Peyer's patch (tissue), 4 donors: ENCODE results near the gene SASH1. TPM values are rescaled to one million over a fixed set of nuclear protein-coding genes. Genes with fewer than 3 reads are reported as not detected.

ENCODE experiments used
- DNase-seq, 3 donors: peaks; one replicate each; pipeline ENCODE4 v3.0.0-alpha.2; 2017 to 2019
- H3K27ac ChIP-seq, 4 donors: fragments of 200-600 bp; sonication (generic); one replicate each; pipeline ENCODE4 v1.5.1; 2016 to 2019
- H3K27me3 ChIP-seq, 2 donors: fragments of 200-600 bp; sonication (generic); one replicate each; pipeline ENCODE4 v1.5.1; 2019
- H3K36me3 ChIP-seq, 3 donors: fragments of 200-600 bp; sonication (generic); one replicate each; pipeline ENCODE4 v1.5.1; 2016 to 2019
- H3K4me1 ChIP-seq, 4 donors: fragments of 200-600 bp; sonication (generic); one replicate each; pipeline ENCODE4 v1.5.1; 2016 to 2019
- H3K4me3 ChIP-seq, 4 donors: fragments of 200-600 bp; sonication (generic); 1 replicate in 3 of 4; 2 replicates in 1 of 4; pipeline ENCODE4 v1.5.1; 2016 to 2019; ENCODE audit warnings: mild to moderate bottlenecking in 1 of 4
- H3K9me3 ChIP-seq, 4 donors: fragments of 200-600 bp; sonication (generic); one replicate each; pipeline ENCODE4 v1.5.1; 2016 to 2019; ENCODE audit warnings: mild to moderate bottlenecking in 1 of 4
- CTCF ChIP-seq, 6 experiments: fragments of 450-650 bp in 4 of 6; fragments of 200-600 bp in 2 of 6; sonication (generic) in 1 of 6; IDR thresholded peaks; one replicate each; pipeline ENCODE4 v1.5.1; 2017 to 2019; ENCODE audit warnings: antibody characterized with exemption in 6 of 6, mild to moderate bottlenecking in 3 of 6, moderate library complexity in 1 of 6
- POLR2A ChIP-seq, 2 donors: fragments of 450-650 bp; IDR thresholded peaks; one replicate each; pipeline ENCODE4 v1.5.1; 2017; ENCODE audit warnings: antibody characterized with exemption in 2 of 2, mild to moderate bottlenecking in 2 of 2, moderate library complexity in 2 of 2
- total RNA-seq, 4 donors: library from RNA; depleted of rRNA; stranded (reverse); fragments of >200 nt; gene quantifications; one replicate each; pipeline ENCODE4 v1.1.0, GENCODE V29; 2016

Gene SASH1
- total RNA-seq, 4 donors from 2014 or later = 17.2 to 141 (median 38.1) TPM

- H3K27me3 ChIP-seq = no peaks in the 10 kb centered on the region
- H3K9me3 ChIP-seq = no peaks in the 10 kb centered on the region
- no peak overlapping the region for H3K27ac ChIP-seq
- no peaks in the 10 kb centered on the region for H3K36me3 ChIP-seq
- H3K4me1 ChIP-seq = no peaks in the 10 kb centered on the region
- H3K4me3 ChIP-seq = no peak overlapping the region
- DNase-seq = no peak
- TF ChIP-seq POLR2A (IDR thresholded peaks at IDR 0.05) (no peak), CTCF (IDR thresholded peaks at IDR 0.05) (no peak)
Measured at GRCh38 chr6:148572676-148573335, 230.2 kb downstream of the SASH1 start.

GRCh38 chr6:148573922-148574321 is 231.3 kb downstream of the SASH1 start:
- Histone ChIP-seq H3K27me3 (no peaks in the 10 kb centered on the region), H3K4me1 (no peaks in the 10 kb centered on the region), H3K9me3 (no peaks in the 10 kb centered on the region), H3K4me3 (no peak overlapping the region), H3K36me3 (no peaks in the 10 kb centered on the region), H3K27ac (no peak overlapping the region)
- TF ChIP-seq CTCF (IDR thresholded peaks at IDR 0.05) (no peak), POLR2A (IDR thresholded peaks at IDR 0.05) (no peak)
- no peak for DNase-seq

GRCh38 chr6:148577687-148578488 is 235.2 kb downstream of the SASH1 start:
- Histone ChIP-seq H3K4me1 (no peaks in the 10 kb centered on the region), H3K9me3 (no peaks in the 10 kb centered on the region), H3K36me3 (no peaks in the 10 kb centered on the region), H3K4me3 (no peak overlapping the region), H3K27ac (no peak overlapping the region), H3K27me3 (no peaks in the 10 kb centered on the region)
- TF ChIP-seq POLR2A (IDR thresholded peaks at IDR 0.05) (no peak), CTCF (IDR thresholded peaks at IDR 0.05) (peak; percentile 20 to 77 (median 61))
- peak in 2 of 3 donors; percentile 70 to 84 for DNase-seq

- no peaks in the 10 kb centered on the region for H3K36me3 ChIP-seq
- H3K9me3 ChIP-seq = no peaks in the 10 kb centered on the region
- H3K27ac ChIP-seq = no peak overlapping the region
- DNase-seq = no peak
- no peaks in the 10 kb centered on the region for H3K4me1 ChIP-seq
- no peaks in the 10 kb centered on the region for H3K27me3 ChIP-seq
- H3K4me3 ChIP-seq = no peak overlapping the region
- TF ChIP-seq POLR2A (IDR thresholded peaks at IDR 0.05) (no peak), CTCF (IDR thresholded peaks at IDR 0.05) (no peak)
Measured at GRCh38 chr6:148578489-148578814, 235.8 kb downstream of the SASH1 start.

GRCh38 chr6:148578837-148579565 is 236.4 kb downstream of the SASH1 start:
- Histone ChIP-seq H3K4me1 (no peaks in the 10 kb centered on the region), H3K27ac (no peak overlapping the region), H3K27me3 (no peaks in the 10 kb centered on the region), H3K36me3 (no peaks in the 10 kb centered on the region), H3K9me3 (no peaks in the 10 kb centered on the region), H3K4me3 (no peak overlapping the region)
- no peak for TF ChIP-seq POLR2A (IDR thresholded peaks at IDR 0.05)
- no peak for TF ChIP-seq CTCF (IDR thresholded peaks at IDR 0.05)
- no peak for DNase-seq
